ENCODE measurements around the gene SORT1. TPM values are rescaled to one million over a fixed set of nuclear protein-coding genes. Genes with fewer than 3 reads are reported as not detected.

SORT1 gene
- total and polyA plus RNA-seq, 2 experiments from 2014 or later, result 25.0 to 27.6 TPM

DNA sequence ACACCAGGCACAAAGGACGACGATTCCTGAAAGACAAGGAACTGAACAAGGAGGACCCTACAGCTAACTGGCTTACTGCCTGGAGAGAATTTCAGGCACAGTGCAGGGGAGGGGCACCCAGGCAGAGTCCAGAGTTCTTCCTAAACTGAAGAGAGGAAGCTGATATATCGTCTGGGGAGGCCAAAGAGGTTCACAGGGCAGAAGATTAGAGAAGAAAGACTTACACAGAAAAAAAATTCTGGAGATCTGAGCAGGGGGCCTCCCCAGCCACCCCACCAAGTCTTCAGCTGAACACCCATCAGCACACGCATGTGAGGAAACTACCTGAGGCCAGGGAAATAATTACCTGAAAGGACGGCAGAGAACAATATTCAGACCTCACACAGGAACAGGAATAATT, 24.6 kb downstream of the SORT1 start:
- TF ChIP-seq, protein P1, sequence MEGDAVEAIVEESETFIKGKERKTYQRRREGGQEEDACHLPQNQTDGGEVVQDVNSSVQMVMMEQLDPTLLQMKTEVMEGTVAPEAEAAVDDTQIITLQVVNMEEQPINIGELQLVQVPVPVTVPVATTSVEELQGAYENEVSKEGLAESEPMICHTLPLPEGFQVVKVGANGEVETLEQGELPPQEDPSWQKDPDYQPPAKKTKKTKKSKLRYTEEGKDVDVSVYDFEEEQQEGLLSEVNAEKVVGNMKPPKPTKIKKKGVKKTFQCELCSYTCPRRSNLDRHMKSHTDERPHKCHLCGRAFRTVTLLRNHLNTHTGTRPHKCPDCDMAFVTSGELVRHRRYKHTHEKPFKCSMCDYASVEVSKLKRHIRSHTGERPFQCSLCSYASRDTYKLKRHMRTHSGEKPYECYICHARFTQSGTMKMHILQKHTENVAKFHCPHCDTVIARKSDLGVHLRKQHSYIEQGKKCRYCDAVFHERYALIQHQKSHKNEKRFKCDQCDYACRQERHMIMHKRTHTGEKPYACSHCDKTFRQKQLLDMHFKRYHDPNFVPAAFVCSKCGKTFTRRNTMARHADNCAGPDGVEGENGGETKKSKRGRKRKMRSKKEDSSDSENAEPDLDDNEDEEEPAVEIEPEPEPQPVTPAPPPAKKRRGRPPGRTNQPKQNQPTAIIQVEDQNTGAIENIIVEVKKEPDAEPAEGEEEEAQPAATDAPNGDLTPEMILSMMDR (IDR thresholded peaks at IDR 0.05; ENCODE audit: low read depth, low read length), result no peak
- H3K27ac ChIP-seq, result no peak overlapping the region
- H3K4me1 ChIP-seq (ENCODE audit: low read depth), result peaks cover 13% of the 10 kb centered on the region
- no peak overlapping the region for H3K4me3 ChIP-seq
- no peaks in the 10 kb centered on the region for H3K9me3 ChIP-seq (ENCODE audit: low read depth)
- no peaks in the 10 kb centered on the region for H3K36me3 ChIP-seq
- no peak for DNase-seq (ENCODE audit: low read depth in 1 of 2, low spot score in 1 of 2)
- no peaks in the 10 kb centered on the region for H3K27me3 ChIP-seq

DNA sequence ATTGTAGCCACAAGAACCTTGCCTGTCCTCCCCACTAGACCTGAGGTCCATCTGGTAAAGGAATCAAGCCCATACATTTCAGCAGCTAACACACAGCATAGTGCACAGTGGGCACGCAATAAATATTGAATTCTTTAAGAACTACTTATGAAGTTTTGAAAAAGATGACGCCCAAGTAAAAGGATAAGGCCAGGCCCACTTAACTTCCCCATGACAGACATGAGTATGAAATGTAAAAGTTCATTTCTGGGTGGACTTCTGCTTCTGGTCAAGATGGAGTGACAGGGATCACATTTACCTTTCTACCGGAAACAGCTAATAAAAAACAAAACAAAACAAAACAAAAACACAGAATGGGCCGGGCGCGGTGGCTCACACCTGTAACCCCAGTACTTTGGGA, 25.4 kb downstream of the SORT1 start:
- Histone ChIP-seq H3K4me1 (ENCODE audit: low read depth) (peaks cover 13% of the 10 kb centered on the region), H3K36me3 (no peaks in the 10 kb centered on the region), H3K27me3 (no peaks in the 10 kb centered on the region), H3K4me3 (no peak overlapping the region), H3K9me3 (ENCODE audit: low read depth) (no peaks in the 10 kb centered on the region), H3K27ac (peak overlapping the region; percentile 74)
- DNase-seq (ENCODE audit: low read depth in 1 of 2, low spot score in 1 of 2), result no peak
- TF ChIP-seq, protein P1 (IDR thresholded peaks at IDR 0.05; ENCODE audit: low read depth, low read length), result no peak

DNA sequence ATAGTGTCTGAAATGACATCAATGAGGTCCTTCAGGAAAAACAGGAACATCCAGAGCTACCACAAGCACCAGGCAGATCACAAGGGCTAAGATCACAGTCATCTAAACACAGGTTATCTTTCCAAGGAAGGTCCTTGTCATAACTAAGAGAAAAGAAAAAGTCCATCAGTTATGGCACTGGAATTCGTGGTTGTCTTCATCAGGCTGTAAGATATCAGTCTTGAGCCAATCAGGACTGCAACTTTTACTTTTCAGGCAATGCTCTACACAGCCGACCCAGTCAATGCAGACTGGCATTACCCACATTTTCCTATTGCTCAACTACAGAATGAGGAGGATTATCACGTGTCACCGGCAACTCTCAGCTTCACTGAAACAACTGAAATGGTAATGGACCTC, 26.4 kb downstream of the SORT1 start:
- Histone ChIP-seq H3K36me3 (peaks cover 5% of the 10 kb centered on the region), H3K27ac (peak overlapping the region; percentile 74), H3K4me3 (no peak overlapping the region), H3K27me3 (no peaks in the 10 kb centered on the region), H3K4me1 (ENCODE audit: low read depth) (peaks cover 13% of the 10 kb centered on the region), H3K9me3 (ENCODE audit: low read depth) (no peaks in the 10 kb centered on the region)
- DNase-seq (ENCODE audit: low read depth in 1 of 2, low spot score in 1 of 2), result peak in 1 of 2 donors; percentile 76
- TF ChIP-seq, protein P1 (IDR thresholded peaks at IDR 0.05; ENCODE audit: low read depth, low read length), result no peak

DNA sequence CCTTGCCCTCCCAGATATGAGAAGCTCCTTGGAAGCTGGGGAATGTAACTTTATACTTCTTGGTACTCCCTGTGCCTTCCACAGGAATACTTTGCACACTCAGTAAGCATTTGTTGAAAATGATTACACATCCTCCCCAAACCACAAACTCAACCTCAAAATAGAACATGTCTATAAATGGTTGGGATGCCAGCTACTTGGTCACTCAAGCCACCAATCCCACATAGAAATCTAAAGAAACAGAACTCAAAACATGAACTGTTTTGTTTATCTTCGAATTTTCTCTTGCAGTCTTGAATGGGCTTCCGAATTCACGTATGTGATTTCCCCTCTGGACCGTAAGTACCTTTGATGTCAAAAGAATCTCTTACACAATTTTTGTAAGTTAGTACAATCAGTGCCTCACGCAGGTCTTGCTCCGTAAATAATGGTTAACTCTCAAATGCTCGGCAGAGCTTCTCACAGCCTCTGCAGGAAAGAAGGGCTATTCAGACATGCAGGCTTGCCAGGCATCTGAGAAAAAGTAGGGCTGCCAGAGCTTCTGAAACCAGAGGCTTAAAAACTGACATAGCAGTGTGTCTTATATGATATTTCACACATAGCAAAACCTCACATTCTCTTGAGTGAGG, 26.9 kb downstream of the SORT1 start:
- Histone ChIP-seq H3K27ac (peak overlapping the region; percentile 74), H3K9me3 (ENCODE audit: low read depth) (no peaks in the 10 kb centered on the region), H3K36me3 (peaks cover 6% of the 10 kb centered on the region), H3K4me3 (no peak overlapping the region), H3K4me1 (ENCODE audit: low read depth) (peaks cover 13% of the 10 kb centered on the region), H3K27me3 (no peaks in the 10 kb centered on the region)
- DNase-seq (ENCODE audit: low read depth in 1 of 2, low spot score in 1 of 2), result peak in 1 of 2 donors; percentile 87
- TF ChIP-seq, protein P1 (IDR thresholded peaks at IDR 0.05; ENCODE audit: low read depth, low read length), result no peak

DNA sequence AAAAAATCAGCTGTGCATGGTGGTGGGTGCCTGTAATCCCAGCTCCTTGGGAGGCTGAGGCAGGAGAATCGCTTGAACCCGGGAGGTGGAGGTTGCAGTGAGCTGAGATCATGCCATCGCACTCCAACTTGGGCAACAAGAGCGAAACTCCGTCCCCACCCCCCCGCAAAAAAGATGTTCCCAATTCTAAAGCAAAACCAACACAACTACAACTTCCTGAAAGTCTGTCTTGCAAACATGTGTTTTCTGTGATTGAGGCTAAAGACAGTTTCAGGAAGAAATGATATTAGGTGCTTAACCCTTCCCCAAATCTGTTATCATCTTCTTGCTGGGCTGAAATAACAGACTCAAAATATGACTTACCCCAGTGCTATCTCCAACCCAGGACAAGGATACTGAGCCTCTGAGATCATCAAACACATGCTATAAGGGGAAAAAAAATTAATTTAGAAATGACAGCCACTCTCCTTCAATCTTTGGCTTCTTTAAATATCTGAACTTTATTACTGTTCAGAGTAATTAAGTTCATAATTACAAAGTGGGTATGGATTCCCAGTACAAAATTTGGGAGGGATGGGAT, 28.5 kb downstream of the SORT1 start:
- TF ChIP-seq, protein P1 (IDR thresholded peaks at IDR 0.05; ENCODE audit: low read depth, low read length), result no peak
- Histone ChIP-seq H3K36me3 (peaks cover 6% of the 10 kb centered on the region), H3K9me3 (ENCODE audit: low read depth) (no peaks in the 10 kb centered on the region), H3K4me1 (ENCODE audit: low read depth) (peaks cover 13% of the 10 kb centered on the region), H3K27ac (no peak overlapping the region), H3K4me3 (no peak overlapping the region), H3K27me3 (no peaks in the 10 kb centered on the region)
- no peak for DNase-seq (ENCODE audit: low read depth in 1 of 2, low spot score in 1 of 2)
